ENCODE results near the gene NEDD4L. TPM values are rescaled to one million over a fixed set of nuclear protein-coding genes. Genes with fewer than 3 reads are reported as not detected.
"Not testable (repeated sequence)": the region's sequence is repeated elsewhere in the genome, so short reads cannot be mapped to it uniquely, and the experiment has no call there.

The NEDD4L gene
- total and polyA plus RNA-seq, 2 donors (not counting 1 experiment from before 2014, with no cell fraction given): 10.3 to 25.7 TPM

GRCh38 chr18:58379443-58379842, 335.4 kb downstream of the NEDD4L start:
- no peaks in the 10 kb centered on the region for H3K9me3 ChIP-seq (ENCODE audit: control extremely low read depth in 1 of 3, control insufficient read depth in 2 of 3, insufficient read depth in 1 of 3, low read length in 2 of 3)
- DNase-seq (no peak), ATAC-seq (ENCODE audit: low read depth) (no peak)
- H3K36me3 ChIP-seq (replicated peaks in 1 of 2; ENCODE audit: control extremely low read depth in 1 of 2, control insufficient read depth in 1 of 2, extremely low read depth in 1 of 2, insufficient read depth in 2 of 2, low read length in 1 of 2): no peaks in the 10 kb centered on the region
- POLR2A ChIA-PET: no interaction called here
- no peaks in the 10 kb centered on the region for H3K9me3 Mint-ChIP-seq (ENCODE audit: insufficient read depth)
- H3K27ac Mint-ChIP-seq: no peak overlapping the region
- WGBS (ENCODE audit: insufficient coverage): 89% methylated on average over 14 of the region's 15 CpGs
- no peaks in the 10 kb centered on the region for H3K27me3 ChIP-seq (replicated peaks in 1 of 4; ENCODE audit: control extremely low read depth in 1 of 4, control insufficient read depth in 3 of 4, insufficient read depth in 4 of 4, low read length in 3 of 4)
- no peak overlapping the region for H2AFZ ChIP-seq (ENCODE audit: insufficient read depth, low read depth, low read length, poor library complexity, severe bottlenecking)
- H3K4me2 ChIP-seq (replicated peaks; ENCODE audit: low read depth, low read length, poor library complexity, severe bottlenecking): no peak overlapping the region
- CTCF ChIA-PET: no interaction called here
- no peaks in the 10 kb centered on the region for H3K27me3 Mint-ChIP-seq
- intact Hi-C loops (cut with micrococcal nuclease): no loop called here
- no peaks in the 10 kb centered on the region for H3K79me2 ChIP-seq (ENCODE audit: control insufficient read depth, insufficient read depth, low read length)
- H3K4me1 ChIP-seq (ENCODE audit: control insufficient read depth in 2 of 2, insufficient read depth in 2 of 2, low read length in 2 of 2): no peaks in the 10 kb centered on the region
- no peak overlapping the region for H3K4me3 ChIP-seq (ENCODE audit: control extremely low read depth in 1 of 5, extremely low read depth in 1 of 5, insufficient read depth in 1 of 5, low read depth in 2 of 5, low read length in 4 of 5)
- no peaks in the 10 kb centered on the region for H3K4me1 Mint-ChIP-seq
- TF ChIP-seq EZH2 (IDR thresholded peaks at IDR 0.05; ENCODE audit: borderline replicate concordance, insufficient read depth, low read depth, low read length, poor library complexity, severe bottlenecking) (no peak), CTCF (IDR thresholded peaks at IDR 0.05) (no peak)
- H4K20me1 ChIP-seq (ENCODE audit: control insufficient read depth, insufficient read depth, low read length, poor library complexity, severe bottlenecking): no peaks in the 10 kb centered on the region
- no peak overlapping the region for H3K4me3 Mint-ChIP-seq
- no peak overlapping the region for H3K9ac ChIP-seq (ENCODE audit: low read length)
- H3K27ac ChIP-seq (ENCODE audit: low read length in 2 of 2): no peak overlapping the region

- H3K27ac ChIP-seq (ENCODE audit: low read length in 2 of 2); DNase-seq; H3K36me3 ChIP-seq (replicated peaks in 1 of 2; ENCODE audit: control extremely low read depth in 1 of 2, control insufficient read depth in 1 of 2, extremely low read depth in 1 of 2, insufficient read depth in 2 of 2, low read length in 1 of 2); H3K79me2 ChIP-seq (ENCODE audit: control insufficient read depth, insufficient read depth, low read length); ATAC-seq (ENCODE audit: low read depth); H3K4me1 Mint-ChIP-seq; POLR2A ChIA-PET; H3K27me3 Mint-ChIP-seq; H3K4me3 Mint-ChIP-seq; H3K9me3 ChIP-seq (ENCODE audit: control extremely low read depth in 1 of 3, control insufficient read depth in 2 of 3, insufficient read depth in 1 of 3, low read length in 2 of 3); H3K4me2 ChIP-seq (replicated peaks; ENCODE audit: low read depth, low read length, poor library complexity, severe bottlenecking); H3K27me3 ChIP-seq (replicated peaks in 1 of 4; ENCODE audit: control extremely low read depth in 1 of 4, control insufficient read depth in 3 of 4, insufficient read depth in 4 of 4, low read length in 3 of 4); H3K27ac Mint-ChIP-seq; H3K4me3 ChIP-seq (ENCODE audit: control extremely low read depth in 1 of 5, extremely low read depth in 1 of 5, insufficient read depth in 1 of 5, low read depth in 2 of 5, low read length in 4 of 5); H2AFZ ChIP-seq (ENCODE audit: insufficient read depth, low read depth, low read length, poor library complexity, severe bottlenecking); H3K9ac ChIP-seq (ENCODE audit: low read length); CTCF ChIA-PET; H3K9me3 Mint-ChIP-seq (ENCODE audit: insufficient read depth); H4K20me1 ChIP-seq (ENCODE audit: control insufficient read depth, insufficient read depth, low read length, poor library complexity, severe bottlenecking); H3K4me1 ChIP-seq (ENCODE audit: control insufficient read depth in 2 of 2, insufficient read depth in 2 of 2, low read length in 2 of 2); intact Hi-C loops (cut with micrococcal nuclease): not testable (repeated sequence)
- 100% methylated on average over 2 of the region's 4 CpGs for WGBS (ENCODE audit: insufficient coverage)
Observed at GRCh38 chr18:58380113-58380512, 336.1 kb downstream of the NEDD4L start.

Data from B cell (primary cell).